ENCODE measurements around the gene THAP10. TPM values are rescaled to one million over a fixed set of nuclear protein-coding genes. Genes with fewer than 3 reads are reported as not detected.
"Not testable (repeated sequence)": the region's sequence is repeated elsewhere in the genome, so short reads cannot be mapped to it uniquely, and the experiment has no call there.

Gene THAP10
- total RNA-seq: 2.0 and 2.3 TPM in 2 replicates

- DNase-seq: peak; percentile 98
Measured at GRCh38 chr15:70892002-70892911, at the start of gene THAP10, which contains the start of gene LRRC49. THAP10 (minus strand) TSS chr15:70892433; CDS start chr15:70892272, 161 bp downstream. LRRC49 (plus strand) TSS chr15:70892826; CDS start chr15:70892895, 69 bp downstream.

DNA sequence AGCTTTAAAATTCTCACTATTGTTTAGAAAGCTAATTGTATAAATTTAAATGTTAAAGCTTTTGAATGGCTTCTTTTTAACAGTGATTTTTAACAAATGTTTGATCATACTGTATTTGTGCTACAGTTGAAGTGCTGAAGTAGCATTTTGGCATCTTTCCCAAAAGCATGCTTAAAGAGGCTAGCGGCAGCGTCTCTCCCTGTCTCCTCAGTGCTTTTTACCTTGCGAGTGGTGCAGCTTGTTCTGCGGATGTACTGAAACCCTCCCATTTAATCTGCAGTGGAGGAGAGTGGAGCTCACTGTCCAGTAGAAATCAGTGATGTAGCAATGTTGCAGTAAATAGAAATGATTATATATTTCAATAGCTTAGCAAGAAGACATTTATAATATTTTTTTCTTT is 44.1 kb upstream of the THAP10 start:
- DNase-seq: no peak

- DNase-seq: no peak
Measured at GRCh38 chr15:70935631-70936030, 43.4 kb upstream of the THAP10 start.

DNA sequence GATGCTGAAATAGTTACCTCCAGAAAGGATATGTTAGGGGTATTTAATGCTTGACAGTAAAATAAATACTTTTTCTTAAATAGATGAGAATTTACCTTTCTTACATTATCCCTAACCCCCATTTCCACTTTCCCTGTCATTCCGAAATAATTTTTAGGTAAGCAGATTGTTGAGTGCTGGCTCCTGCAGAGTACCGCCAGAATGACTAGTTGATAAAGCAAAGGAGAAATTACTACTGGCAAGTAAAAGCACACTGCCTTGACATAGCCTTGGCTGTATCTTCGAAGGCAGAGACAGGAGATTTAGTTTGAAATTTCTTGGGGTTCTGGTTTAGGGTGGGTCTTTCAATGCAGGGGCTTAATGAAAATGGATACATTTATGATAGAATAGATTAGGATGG is 41.2 kb upstream of the THAP10 start:
- DNase-seq: no peak

GRCh38 chr15:70932397-70932796 is 40.2 kb upstream of the THAP10 start:
- no peak for DNase-seq

DNA sequence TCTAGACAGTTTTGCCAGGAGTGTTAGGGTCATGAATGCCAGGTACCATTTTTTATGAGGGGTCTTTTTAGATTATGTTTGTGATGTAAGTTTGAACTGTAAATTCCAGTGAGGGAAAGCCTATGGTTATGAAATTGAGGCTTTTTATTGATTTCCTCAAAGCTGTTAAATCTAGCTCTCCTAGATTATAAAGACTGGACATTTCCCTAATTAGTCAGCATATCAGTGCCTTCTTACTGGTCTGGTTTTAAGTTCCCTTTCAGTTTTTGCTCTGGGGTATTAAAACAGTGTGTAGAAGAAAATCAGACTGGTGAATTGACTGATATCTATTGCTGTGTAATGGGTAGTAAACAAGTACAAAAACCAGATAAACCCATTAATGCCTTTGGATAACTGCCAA is 39.6 kb upstream of the THAP10 start:
- DNase-seq: no peak

- not testable (repeated sequence) for DNase-seq
Measured at GRCh38 chr15:70926914-70927313, 34.7 kb upstream of the THAP10 start.

DNA sequence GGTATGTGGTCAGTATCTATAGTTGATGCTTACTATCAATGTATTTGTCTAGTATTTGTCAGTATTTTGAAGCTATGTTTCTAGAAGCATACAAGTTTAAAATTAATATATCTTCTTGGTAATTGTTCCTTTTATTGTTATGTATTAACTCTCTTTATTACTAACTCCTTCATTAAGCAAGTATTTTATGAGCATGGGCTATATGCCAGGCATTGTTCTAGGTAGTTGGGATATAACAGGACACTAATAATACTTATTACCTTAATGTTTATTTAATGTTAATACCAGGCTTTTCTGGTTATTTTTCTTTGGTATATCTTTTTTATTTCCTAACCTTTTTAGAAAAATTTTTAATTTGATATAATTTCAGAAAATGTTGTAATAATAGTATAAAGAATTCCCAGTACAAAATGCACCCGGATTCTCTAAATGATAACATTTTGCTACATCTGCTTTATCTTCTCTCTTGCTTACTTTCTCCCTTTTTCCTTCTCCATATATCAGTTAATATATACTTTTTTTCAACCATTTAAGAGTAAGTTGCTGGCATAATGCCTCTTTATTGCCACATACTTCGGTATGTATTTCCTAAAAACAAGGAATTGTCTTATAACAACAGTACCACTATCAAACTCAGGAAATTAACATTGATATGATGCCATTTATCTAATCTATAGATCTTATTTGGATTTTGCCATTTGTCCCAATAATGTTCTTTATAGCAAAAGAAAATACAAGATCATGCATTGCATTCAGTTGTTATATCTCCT is 31.3 kb upstream of the THAP10 start:
- peak; percentile 49 for DNase-seq

DNA sequence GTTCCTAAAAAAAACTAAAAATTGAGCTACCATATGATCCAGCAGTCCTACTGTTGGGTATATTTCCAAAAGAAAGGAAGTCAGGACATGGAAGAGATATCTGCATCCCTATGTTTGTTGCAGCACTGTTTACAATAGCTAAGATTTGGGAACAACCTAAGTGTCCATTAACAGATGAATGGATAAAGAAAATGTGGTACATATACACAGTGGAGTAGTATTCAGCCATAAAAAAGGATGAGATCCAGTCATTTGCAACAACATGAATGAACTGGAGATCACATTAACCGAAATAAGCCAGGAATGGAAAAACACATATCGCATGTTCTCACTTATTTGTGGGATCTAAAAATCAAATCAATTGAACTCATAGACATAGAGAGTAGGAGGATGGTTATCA is 29.9 kb upstream of the THAP10 start:
- DNase-seq: no peak

- DNase-seq: no peak
Measured at GRCh38 chr15:70920981-70921696, 28.9 kb upstream of the THAP10 start.

GRCh38 chr15:70917955-70918354 is 25.7 kb upstream of the THAP10 start:
- DNase-seq: no peak

GRCh38 chr15:70916531-70916930 is 24.3 kb upstream of the THAP10 start:
- DNase-seq: no peak

GRCh38 chr15:70912187-70912586 is 20.0 kb upstream of the THAP10 start:
- DNase-seq: no peak

DNA sequence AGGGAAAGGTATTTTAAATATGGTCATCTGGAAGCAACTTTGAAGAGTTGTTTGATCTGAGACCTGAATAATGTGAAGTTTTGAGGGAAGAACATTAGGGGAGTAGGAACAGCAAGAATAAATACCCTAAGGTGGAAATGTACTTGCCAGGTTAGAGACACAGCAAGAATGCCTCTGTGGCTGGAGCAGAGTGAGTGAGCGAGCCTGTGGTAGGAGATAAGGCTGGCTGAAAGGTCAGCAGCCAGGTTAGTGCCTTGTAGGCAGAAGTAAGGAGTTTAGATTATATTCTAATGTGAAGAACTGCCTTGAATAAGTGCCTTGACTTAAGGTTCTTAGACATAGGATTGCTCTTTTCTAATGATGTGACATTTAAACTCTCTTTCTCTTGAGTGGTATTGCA is 18.7 kb upstream of the THAP10 start:
- no peak for DNase-seq

DNA sequence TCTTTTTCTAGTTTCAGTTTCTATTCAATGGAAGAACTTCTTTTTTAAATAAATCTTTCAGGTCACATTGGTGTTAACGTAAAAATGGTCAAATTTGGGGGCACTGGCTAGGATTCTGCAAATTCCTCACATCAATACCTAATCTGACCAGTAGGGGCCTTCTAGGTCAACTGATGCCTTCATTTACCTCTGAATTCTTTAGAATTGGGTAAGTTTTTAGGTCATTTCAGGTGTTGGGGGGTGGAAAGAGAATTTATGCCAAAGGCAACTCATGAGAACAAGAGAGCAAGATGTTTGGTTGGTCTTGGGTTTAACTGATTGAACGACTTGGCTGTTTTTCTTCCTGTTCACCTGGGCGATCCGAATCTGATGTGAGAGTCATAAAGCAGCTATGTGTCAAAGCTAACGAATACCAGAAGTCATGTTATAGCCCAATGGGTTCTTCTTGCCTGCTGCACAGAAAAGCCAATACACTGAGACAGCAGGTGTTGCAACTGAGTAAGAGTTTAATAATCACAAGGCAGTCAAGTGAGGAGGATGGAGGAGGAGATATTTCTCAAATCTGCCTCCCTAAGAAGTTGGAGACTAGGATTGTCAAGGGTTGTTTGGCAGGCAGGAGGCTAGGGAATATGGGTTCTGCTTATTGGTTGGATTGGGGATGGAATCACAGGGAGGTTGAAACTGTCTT is 15.7 kb upstream of the THAP10 start:
- no peak for DNase-seq

DNA sequence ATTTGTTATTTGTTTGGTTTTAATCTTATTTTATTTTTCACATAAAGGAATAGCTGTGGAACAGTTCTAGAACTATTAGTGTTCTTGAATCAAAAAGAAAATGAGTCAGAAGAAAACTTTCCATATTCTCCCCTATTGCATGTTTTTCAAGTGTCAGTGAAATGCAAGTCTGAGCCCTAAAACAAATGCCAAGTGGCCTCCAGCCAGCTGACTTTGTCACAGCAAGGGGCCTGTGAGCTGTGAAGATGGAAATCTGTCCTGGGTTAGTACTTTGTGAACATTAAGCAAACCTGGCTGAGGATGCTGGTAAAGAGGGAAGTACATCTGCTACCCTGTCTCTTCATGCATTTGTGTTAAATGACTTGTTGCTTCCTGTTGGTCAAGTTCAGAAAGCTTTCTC is 14.6 kb upstream of the THAP10 start:
- no peak for DNase-seq

GRCh38 chr15:70902107-70902506 is 9.9 kb upstream of the THAP10 start:
- DNase-seq: peak; percentile 84

- DNase-seq: peak; percentile 78
Measured at GRCh38 chr15:70892912-70893560, 803 bp upstream of the THAP10 start.

- no peak for DNase-seq
Measured at GRCh38 chr15:70882361-70882760, 9.9 kb downstream of the THAP10 start.

- DNase-seq: no peak
Measured at GRCh38 chr15:70880781-70881180, 11.5 kb downstream of the THAP10 start.

GRCh38 chr15:70879401-70879800 is 12.8 kb downstream of the THAP10 start:
- DNase-seq: peak; percentile 44

- no peak for DNase-seq
Measured at GRCh38 chr15:70876683-70877082, 15.6 kb downstream of the THAP10 start.
